Endometrial microvascular endothelial cells (primary cell): ENCODE data around the gene AUNIP. TPM values are rescaled to one million over a fixed set of nuclear protein-coding genes. Genes with fewer than 3 reads are reported as not detected.

Experiments used
- in situ Hi-C: cut with HindIII; loops from 2 replicates; pipeline ENCODE4 v1.10.0; 2017; ENCODE audit warnings: low sequenced_read_pairs, low pct_unique_long_range_greater_than_20kb; ENCODE audit errors: inconsistent ontology term
- total RNA-seq: library from RNA; depleted of rRNA; stranded (reverse); fragments of >200 nt; gene quantifications from one replicate; pipeline ENCODE4 v1.2.3, GENCODE V29; 2015; ENCODE audit errors: inconsistent ontology term

The AUNIP gene
- total RNA-seq, 1 donor from 2014 or later: 1.6 TPM

GRCh38 chr1:25890239-25891034, 31.2 kb upstream of the AUNIP start:
- in situ Hi-C loops: loop anchor here (10.0 kb wide), 1 partner anchor 104 kb away; the partner anchor contains the start of gene PAFAH2

GRCh38 chr1:25889470-25889869, 30.2 kb upstream of the AUNIP start:
- in situ Hi-C loops: no loop called here

GRCh38 chr1:25888426-25888987, 29.2 kb upstream of the AUNIP start:
- in situ Hi-C loops: no loop called here

DNA sequence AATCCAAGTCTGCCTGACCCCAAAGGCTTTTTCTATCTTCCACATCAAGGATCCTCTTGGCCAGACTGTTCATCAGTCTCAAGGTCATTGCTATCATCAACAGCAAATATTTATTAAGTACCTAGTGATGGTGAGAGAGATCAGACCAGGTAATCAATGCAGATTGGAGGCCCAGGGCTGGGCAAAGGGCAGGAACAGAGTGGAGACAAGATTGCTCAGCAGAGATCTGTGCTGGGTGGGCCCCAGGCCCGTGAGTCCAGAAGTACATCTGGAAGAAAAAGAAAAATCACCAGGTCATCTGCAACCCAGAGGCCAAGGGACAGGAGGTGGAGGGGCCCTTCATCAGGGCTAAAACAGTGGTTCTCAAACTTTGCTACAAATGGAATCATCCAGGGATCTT, 26.3 kb upstream of the AUNIP start:
- in situ Hi-C loops: no loop called here

DNA sequence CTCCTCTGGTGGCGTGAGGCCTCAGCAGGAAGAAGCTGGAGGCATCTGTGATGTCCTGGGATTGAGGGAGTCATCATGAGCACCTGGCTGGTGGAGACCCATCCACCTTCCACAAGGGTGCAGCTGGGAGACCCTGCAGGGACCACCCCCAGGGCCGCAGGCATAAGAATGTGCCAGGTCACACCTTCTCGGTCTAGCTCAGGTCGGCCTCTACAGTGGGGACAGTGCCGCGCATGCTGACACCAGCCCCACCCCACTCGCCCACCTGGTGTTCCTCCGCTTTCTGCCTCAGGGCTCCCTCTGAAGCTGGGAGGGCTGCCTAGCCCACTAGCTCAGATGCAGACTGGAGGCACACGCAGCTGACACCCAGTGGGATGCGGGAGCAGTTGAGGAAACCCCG, 22.0 kb upstream of the AUNIP start:
- in situ Hi-C loops: no loop called here

DNA sequence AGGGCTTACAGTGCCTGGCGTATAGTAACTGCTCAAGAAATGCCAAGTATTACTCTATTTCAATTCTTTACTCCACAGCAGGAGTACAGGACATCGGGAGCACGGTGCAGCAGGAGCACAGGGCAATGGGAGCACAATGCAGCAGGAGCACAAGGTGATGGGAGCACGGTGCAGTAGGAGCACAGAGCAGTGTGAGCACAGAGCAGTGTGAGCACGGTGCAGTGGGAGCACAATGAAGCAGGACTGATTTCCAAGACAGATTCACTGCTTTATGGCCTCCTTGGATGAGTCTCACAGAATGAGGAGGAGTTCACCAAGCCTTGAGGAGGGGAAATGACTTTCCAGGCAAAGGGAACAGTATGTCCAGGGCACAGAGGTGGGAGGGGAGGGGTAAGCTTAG, 21.3 kb upstream of the AUNIP start:
- in situ Hi-C loops: no loop called here

GRCh38 chr1:25879675-25880074, 20.4 kb upstream of the AUNIP start:
- in situ Hi-C loops: no loop called here

DNA sequence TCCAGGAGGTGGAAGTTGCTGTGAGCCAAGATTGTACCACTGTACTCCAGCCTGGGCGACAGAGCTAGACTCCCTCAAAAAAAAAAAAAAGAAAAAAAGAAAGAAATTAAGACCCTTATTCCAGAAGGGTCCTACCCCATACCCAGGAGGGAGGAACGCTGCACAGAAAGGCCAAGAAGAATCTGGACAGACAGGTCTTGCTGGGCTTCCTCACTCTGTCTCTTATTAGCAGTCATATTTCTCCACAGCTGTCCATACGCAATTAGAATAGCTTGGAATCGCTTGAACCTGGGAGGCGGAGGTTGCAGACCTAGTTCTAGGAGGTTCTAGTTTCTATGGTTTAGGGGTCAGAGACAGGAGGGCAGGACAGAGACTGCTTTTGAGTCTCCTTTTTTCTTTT, 19.4 kb upstream of the AUNIP start:
- in situ Hi-C loops: no loop called here

- in situ Hi-C loops: no loop called here
These were observed 17.9 kb upstream of the AUNIP start for GRCh38 chr1:25877155-25877554.

DNA sequence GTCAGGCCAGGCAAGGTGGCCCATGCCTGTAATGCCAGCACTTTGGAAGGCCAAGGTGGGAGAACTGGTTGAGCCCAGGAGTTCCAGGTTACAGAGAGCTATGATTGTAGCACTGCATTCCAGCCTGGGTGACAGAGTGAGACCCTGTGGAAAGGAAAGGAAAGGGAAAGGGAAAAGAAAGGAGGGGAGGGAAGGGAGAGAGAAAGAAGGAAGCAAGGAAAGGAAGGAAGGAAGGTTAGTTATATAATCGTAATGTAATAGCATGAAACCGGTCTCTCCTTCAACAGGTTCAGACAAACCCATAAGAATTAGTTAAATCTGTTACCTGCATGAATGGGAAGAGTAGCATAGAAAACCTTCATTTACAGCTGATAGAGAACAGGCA, 17.4 kb upstream of the AUNIP start:
- in situ Hi-C loops: no loop called here

DNA sequence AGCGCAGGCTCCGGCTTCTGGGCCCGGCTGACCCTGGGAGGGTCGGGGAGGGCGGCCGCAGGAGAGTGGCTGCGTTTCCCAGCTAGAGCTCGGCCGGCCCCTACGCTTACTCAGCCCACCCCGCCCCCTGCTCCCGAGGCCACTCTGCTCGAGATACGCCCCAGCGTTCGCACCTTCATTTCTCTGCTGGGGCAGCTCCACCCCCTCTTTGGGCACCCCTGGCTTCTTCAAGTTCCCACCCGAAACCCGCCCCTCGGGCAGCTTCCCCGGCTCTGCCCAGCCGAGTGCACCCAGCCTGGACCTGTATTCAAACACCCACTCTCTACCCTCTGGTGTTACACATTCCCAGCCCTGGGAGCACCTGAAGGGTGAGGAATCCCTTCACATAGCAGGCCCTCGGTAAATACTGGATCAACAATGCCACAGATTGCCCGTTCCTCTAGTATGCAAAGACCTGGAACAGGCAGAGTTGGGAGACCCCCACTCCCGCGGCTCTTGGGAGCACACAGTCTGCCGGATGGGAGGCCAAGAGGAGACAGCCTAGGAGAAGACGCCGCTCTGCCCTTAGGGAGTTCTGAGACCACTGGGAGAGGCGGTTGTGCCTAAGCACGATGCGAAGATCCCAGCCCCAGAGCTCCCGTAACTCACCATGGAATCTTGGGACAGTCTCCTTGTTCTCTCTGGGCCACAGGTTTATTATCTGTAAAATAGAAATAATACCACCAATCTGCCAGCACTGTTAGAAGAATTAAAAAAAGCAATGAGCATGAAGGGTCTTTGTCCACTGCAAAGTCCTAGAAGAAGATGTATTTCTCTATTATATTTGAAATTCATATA, 16.8 kb upstream of the AUNIP start:
- in situ Hi-C loops: no loop called here

DNA sequence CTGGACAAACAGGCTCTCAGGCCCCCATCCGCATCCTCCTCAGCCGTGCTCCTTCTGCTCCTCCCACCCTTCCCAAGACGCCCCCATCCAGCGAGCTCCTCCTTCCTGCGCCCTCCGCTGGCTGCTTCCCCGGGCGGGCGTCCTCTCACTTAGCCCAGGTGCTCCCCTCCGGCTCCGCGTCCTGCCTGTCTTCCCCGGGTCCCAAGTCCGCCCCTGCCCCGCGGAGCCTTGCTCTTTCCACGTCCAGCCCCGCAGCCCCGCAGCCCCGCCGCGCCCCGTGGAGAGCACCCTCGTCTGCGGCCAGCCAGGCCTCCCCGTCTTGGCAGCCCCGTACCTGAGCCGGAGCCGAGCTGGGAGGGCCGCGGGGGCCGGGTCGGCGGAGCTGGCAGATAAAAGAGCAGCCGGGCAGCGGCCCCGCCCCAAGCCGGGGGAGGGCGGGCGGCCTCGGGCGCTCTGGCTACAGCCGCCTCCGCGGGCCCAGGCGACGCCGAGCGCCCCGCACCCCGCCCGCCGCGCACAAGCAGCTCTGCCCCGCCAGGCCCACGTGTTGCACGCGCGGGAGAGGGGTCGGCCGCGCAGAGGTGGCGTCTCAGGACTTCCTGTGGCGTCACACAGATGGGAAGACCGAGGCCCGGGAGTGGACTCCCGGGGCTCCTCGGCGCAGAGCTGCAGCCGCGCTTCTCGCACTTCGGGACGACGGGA, 16.0 kb upstream of the AUNIP start, which contains the start of gene PAQR7:
TSS of gene PAQR7 (minus strand) at position 555 of the 702 bp plus-strand sequence. CDS start 11,869 bp downstream, outside the sequence.
- in situ Hi-C loops: no loop called here

- in situ Hi-C loops: no loop called here
These were observed 15.4 kb upstream of the AUNIP start for GRCh38 chr1:25874635-25875153.

DNA sequence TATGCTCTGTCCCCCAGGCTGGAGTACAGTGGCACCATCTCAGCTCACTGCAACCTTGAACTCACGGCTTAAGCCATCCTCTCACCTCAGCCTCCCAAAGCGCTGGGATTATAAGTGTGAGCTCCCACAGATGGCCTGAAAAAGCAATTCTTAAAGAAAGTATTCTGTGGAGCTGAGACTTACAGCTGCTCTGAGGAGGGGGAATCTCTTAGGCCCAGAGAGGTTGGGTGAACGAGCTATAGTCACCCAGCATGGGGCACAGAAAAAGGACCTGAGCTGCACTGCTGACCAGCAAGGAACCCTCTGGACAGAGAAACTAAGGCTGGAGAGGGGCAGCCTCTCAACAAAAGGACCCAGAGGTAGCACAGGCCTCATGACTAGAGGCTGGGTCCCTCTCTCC, 15.0 kb upstream of the AUNIP start:
- in situ Hi-C loops: no loop called here

DNA sequence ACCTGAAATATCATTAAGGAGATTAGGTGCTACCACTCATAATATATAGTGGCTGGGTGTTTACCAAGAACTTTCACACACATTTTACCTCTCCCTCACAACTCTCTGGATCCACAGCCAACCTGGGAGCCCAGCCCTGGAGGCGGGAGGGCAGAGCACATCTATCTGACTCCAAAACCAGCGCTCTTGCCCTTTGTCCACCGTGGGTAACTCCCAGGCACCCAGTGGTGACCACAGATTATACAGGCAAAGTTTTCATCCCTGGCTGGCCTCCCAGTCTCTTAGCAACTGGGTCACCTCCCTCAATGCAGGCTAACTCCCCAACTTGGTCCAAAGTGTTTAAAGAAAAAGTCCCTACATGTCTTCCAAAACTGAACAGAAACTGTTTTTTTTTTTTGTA, 13.9 kb upstream of the AUNIP start:
- in situ Hi-C loops: no loop called here

DNA sequence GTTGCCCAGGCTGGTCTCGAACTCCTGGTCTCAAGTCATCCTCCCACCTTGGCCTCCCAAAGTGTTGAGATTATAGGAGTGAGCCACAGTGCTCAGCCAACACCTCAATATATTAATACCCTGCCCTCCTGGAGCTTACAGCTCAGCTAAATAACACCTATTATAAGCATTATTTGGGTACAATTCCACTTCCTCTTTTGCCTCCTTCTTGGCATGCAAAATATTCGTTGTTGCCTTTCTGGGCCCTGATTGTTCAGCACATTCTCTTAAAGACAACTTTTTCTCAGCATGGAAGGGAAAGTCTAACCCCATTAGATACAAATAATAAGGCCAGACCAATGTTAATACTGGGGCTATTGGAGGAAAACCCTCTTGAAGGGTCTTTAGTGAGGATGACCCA, 13.5 kb upstream of the AUNIP start:
- in situ Hi-C loops: no loop called here

DNA sequence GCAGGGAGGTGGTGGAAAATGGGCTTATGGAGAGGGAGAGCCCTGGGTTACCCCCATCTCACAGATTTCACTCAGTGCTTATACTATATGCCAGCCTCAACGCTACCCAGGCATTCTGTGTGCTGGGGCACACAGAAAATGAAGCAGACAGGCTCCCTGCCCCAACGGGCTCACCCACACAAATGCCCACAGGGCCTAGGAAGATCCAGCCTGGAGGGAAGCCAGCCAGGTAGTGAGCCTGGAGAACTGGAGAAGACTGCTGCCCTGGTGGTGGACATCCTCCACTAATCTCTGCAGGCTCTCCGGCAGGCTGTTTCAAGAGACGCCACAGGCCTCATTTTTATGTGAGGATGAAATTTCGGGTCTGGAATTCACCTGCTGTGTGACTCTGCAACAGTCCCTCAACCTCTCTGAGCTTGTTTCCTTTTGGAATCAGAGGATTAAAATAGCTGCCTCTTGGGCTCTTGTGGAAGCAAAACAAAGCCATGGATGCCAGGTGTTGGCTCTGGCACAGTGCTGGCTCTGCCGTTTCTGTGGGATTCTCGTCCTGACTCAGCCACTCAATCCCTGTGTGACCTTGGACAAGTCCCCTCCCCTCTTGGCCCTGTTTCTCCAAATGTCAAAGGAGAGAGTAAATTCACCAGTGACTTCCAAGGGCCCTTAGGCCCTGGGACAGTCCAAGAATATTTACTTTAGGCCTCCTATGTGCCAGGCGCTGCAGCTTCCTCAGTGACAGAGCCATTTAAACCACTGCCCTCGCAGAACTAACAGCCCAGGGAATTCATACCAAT, 12.6 kb upstream of the AUNIP start:
- in situ Hi-C loops: no loop called here

GRCh38 chr1:25871086-25871703, 11.9 kb upstream of the AUNIP start:
- in situ Hi-C loops: no loop called here
